Measurements from ENCODE around the gene LLCFC1.

DNA sequence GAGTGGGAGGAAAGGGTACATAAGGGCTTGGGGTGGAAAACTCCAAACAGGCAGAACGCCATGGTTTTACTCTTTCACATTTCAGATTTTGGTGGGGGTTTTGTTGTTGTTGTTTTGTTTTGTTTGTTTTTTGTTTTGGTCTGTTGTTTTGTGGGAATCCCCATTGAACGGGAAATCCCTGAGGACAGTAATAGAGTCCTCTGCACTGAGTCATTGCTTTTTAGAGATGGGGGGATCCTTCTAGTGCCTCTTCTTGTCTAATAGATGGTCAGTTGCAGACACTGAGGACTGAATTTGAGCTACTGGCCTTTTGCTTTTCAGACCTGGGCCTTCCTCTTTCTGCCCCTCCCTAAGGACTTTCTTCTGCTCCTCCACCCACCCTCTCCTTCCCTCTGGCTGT is 25.7 kb upstream of the LLCFC1 start:
- TF ChIP-seq, protein P1, sequence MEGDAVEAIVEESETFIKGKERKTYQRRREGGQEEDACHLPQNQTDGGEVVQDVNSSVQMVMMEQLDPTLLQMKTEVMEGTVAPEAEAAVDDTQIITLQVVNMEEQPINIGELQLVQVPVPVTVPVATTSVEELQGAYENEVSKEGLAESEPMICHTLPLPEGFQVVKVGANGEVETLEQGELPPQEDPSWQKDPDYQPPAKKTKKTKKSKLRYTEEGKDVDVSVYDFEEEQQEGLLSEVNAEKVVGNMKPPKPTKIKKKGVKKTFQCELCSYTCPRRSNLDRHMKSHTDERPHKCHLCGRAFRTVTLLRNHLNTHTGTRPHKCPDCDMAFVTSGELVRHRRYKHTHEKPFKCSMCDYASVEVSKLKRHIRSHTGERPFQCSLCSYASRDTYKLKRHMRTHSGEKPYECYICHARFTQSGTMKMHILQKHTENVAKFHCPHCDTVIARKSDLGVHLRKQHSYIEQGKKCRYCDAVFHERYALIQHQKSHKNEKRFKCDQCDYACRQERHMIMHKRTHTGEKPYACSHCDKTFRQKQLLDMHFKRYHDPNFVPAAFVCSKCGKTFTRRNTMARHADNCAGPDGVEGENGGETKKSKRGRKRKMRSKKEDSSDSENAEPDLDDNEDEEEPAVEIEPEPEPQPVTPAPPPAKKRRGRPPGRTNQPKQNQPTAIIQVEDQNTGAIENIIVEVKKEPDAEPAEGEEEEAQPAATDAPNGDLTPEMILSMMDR (IDR thresholded peaks at IDR 0.05), result no peak
- no peak for TF ChIP-seq RAD21 (IDR thresholded peaks at IDR 0.05; ENCODE audit: low read length)
- no peak for TF ChIP-seq POLR2AphosphoS5 (IDR thresholded peaks at IDR 0.05; ENCODE audit: low read depth, low read length)
- no peak for TF ChIP-seq GATA2 (CRISPR knock-in tag; IDR thresholded peaks at IDR 0.05)
- TF ChIP-seq EZH2phosphoT487 (IDR thresholded peaks at IDR 0.05; ENCODE audit: borderline replicate concordance, low read depth), result no peak
